ENCODE results near the gene SRBD1.

- TF ChIP-seq CTCF (IDR thresholded peaks at IDR 0.05; ENCODE audit: low read length), result no peak
- TF ChIP-seq EZH2phosphoT487 (IDR thresholded peaks at IDR 0.05; ENCODE audit: low read length), result no peak
- TF ChIP-seq EZH2 (optimal IDR thresholded peaks at IDR 0.05; ENCODE audit: low read depth, low read length), result no peak
Observed at GRCh38 chr2:45370369-45370768, 240.7 kb downstream of the SRBD1 start.

Data from MM.1S (cell line).